AG04449 (cell line): ENCODE measurements around the gene SEC31B.

Experiments
- CTCF ChIA-PET: fragments of 350-600 bp; formaldehyde crosslinking; extraction: SDS; loops from one replicate; lab custom pipeline; 2021; ENCODE audit warnings: antibody characterized with exemption; lab: Yijun Ruan, JAX
- POLR2A ChIA-PET: fragments of 400-600, 350-600 bp; formaldehyde crosslinking; extraction: SDS; loops from one replicate; lab custom pipeline; 2020; ENCODE audit warnings: antibody characterized with exemption, inconsistent platforms; lab: Yijun Ruan, JAX
- DNase-seq: peaks from one replicate; pipeline ENCODE4 v3.0.0-alpha.2; 2010; ENCODE audit warnings: low read depth, low spot score
- H3K4me3 ChIP-seq: 2 replicates; pipeline ENCODE4 v1.5.1; 2011; ENCODE audit warnings: low read depth, mild to moderate bottlenecking, control low read depth, low read length
- TF ChIP-seq, protein P1 (sequence below): IDR thresholded peaks from one replicate; pipeline ENCODE4 v1.5.1; 2011; ENCODE audit warnings: mild to moderate bottlenecking, moderate library complexity, low read length, control low read depth, inconsistent platforms; ENCODE audit not compliant: insufficient read depth; ENCODE audit errors: missing control alignments

The SEC31B gene

DNA sequence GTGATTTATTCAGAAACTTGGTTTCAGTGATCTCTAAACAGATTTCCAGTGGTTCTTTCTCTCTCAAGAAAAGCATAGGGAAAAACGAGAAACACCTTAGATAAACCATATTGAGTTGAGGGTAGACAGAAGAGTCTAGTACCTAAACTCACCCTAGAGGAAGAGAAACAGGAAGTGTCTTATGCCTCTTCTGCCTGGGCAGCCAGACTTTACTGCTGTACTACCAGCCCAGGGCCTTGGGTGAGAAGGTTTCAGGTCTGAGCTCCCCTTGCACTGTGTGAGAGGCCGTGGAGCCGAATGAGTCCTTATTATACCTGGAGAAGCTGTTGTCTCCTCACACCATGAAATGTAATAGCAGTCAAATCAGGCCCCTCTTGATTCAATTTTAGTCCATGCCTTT, 34.3 kb upstream of the SEC31B start:
- CTCF ChIA-PET = interaction anchor here (1.2 to 14.2 kb wide), 5 partner anchors 9 to 323 kb away, joined by 4 to 235 read pairs (median 5); partner anchors contain the start of gene HIF1AN
- TF ChIP-seq, protein P1, sequence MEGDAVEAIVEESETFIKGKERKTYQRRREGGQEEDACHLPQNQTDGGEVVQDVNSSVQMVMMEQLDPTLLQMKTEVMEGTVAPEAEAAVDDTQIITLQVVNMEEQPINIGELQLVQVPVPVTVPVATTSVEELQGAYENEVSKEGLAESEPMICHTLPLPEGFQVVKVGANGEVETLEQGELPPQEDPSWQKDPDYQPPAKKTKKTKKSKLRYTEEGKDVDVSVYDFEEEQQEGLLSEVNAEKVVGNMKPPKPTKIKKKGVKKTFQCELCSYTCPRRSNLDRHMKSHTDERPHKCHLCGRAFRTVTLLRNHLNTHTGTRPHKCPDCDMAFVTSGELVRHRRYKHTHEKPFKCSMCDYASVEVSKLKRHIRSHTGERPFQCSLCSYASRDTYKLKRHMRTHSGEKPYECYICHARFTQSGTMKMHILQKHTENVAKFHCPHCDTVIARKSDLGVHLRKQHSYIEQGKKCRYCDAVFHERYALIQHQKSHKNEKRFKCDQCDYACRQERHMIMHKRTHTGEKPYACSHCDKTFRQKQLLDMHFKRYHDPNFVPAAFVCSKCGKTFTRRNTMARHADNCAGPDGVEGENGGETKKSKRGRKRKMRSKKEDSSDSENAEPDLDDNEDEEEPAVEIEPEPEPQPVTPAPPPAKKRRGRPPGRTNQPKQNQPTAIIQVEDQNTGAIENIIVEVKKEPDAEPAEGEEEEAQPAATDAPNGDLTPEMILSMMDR = no peak
- DNase-seq = no peak
- no peak overlapping the region for H3K4me3 ChIP-seq
- POLR2A ChIA-PET = interaction anchor here (1.3 kb wide), 1 partner anchor 18 kb away, joined by 3 read pairs; the partner anchor contains the start of gene HIF1AN

DNA sequence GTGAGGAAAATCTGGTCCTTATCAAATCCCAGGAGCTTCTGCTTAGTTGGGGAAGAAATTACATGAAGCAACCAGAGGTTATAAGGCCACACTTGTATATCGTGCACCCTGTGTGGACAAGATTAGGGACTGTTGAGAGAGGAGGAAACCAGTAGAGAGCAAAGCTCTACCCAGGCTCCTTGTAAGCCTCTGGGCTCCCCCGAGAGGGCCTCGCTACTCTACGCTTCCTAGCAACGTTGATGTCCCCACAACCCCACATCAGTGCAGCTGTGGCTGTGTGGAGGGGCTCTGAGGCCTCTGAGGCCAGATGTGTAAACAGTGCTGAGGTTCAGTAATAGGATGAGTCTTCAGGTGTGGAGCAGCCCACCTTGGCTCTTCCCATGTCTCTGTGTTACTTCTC, 32.1 kb upstream of the SEC31B start:
- TF ChIP-seq, protein P1 = no peak
- ChIA-PET POLR2A (no interaction called here), CTCF (interaction anchor here (1.2 to 4.6 kb wide), 7 partner anchors 9 to 44 kb away, joined by 3 to 35 read pairs (median 5); partner anchors contain the start of gene HIF1AN)
- no peak for DNase-seq
- H3K4me3 ChIP-seq = no peak overlapping the region

DNA sequence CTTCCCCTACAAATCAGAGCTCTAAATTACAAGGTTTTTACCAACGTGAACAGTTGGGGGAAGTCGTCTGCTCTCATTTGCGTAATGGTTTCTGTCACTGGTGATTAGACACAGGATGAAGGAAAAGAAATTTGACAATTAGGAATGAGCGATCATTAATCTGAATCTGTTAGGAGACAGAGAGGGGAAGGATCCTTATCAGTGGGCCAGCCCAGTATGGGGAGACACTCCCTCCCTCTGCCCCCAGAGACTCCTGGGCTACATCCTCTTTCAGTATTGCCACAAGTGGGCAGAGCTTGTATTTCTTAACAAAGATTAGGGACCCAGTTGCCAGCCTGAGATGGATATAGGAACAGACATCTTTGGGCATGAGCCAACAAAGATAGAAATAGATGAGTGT, 31.5 kb upstream of the SEC31B start:
- TF ChIP-seq, protein P1 = no peak
- no peak for DNase-seq
- POLR2A ChIA-PET = no interaction called here
- H3K4me3 ChIP-seq = no peak overlapping the region
- CTCF ChIA-PET = interaction anchor here (1.2 to 4.6 kb wide), 7 partner anchors 8 to 43 kb away, joined by 3 to 35 read pairs (median 5); partner anchors contain the start of gene HIF1AN

DNA sequence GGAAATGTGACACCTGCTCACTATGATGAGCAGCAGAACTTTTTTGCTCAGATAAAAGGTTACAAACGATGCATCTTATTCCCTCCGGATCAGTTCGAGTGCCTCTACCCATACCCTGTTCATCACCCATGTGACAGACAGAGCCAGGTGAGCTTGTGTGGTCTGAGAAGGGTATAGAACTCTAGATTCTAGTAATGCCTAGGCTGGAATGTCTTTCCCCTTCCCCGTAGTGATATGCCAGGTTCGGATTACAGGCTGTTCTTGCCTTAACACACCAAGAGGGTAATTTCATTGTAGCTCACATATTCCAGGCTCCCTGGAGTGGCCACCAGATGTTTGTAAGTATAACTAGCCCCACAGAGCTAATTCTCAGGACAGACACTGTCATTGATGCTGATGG, 25.3 kb upstream of the SEC31B start:
- H3K4me3 ChIP-seq = no peak overlapping the region
- ChIA-PET POLR2A (no interaction called here), CTCF (interaction anchor here (1.1 to 2.2 kb wide), 6 partner anchors 9 to 334 kb away, joined by 3 to 19 read pairs (median 7); partner anchors contain the start of gene HIF1AN)
- TF ChIP-seq, protein P1 = no peak
- no peak for DNase-seq

DNA sequence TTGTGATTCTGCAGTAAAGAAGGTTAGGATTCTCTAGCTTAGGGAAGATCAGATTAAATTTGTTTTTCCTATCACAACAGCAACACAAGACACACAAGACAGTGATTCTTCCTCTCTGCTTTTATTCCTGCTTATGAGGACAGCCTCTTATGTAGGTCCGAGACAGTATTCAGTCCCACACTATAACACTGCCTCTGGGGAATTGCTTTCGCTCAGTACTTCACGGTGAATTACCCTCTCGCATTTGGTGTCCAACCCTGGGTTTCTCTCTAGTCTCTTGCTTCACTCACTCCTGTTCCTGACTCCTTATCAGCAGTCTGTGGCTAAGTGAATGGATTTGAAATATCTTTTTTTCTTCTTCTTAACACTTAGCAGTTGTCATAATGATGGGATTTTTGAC, 17.8 kb upstream of the SEC31B start:
- no peak for DNase-seq
- POLR2A ChIA-PET = no interaction called here
- CTCF ChIA-PET = interaction anchor here (1.5 to 5.0 kb wide), 7 partner anchors 8 to 431 kb away, joined by 4 to 50 read pairs (median 19); partner anchors contain the start of gene SEMA4G
- TF ChIP-seq, protein P1 = no peak
- H3K4me3 ChIP-seq = no peak overlapping the region; the same call in 1 of the 2 replicates

DNA sequence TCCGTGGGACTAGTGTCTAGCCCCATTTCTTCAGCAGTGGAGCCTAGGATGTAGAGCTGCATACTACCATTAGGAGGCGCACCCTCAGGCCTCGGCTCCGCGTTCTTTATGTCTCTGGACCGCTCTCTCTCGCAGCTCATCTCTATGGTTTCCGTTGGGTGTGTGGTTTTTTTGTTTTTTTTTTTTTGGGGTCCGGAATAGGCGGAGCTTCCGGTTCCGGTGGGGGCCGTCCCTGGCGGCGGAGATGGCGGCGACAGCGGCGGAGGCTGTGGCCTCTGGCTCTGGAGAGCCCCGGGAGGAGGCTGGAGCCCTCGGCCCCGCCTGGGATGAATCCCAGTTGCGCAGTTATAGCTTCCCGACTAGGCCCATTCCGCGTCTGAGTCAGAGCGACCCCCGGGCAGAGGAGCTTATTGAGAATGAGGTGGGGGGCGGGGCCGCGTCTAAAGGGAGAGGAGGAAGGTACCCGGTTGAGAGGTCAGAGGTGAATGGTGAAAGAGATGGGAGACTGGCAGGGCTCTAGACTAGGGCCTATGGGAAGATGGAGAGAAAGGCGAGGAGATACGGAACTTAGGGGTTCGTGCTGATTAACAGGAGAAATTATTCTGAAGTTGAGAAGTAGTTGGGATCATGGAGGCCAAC, 16.2 kb upstream of the SEC31B start, which contains the start of gene HIF1AN:
HIF1AN (plus strand) TSS at position 229 of the 639 bp plus-strand sequence; CDS start at position 245, 16 bp downstream.
- POLR2A ChIA-PET = interaction anchor here (0.7 to 1.3 kb wide), 4 partner anchors 15 to 346 kb away, joined by 3 to 5 read pairs (median 4); no protein-coding TSS in a partner anchor
- TF ChIP-seq, protein P1 = peak; percentile 95
- CTCF ChIA-PET = interaction anchor here (0.8 to 5.2 kb wide), 24 partner anchors 9 to 483 kb away, joined by 3 to 59 read pairs (median 5); partner anchors contain the start of genes SCD and SEC31B

More for the DNA sequence above, 16.2 kb upstream of the SEC31B start, which contains the start of gene HIF1AN:
- peak within 1 kb of the TSS; percentile 67 for H3K4me3 ChIP-seq
- DNase-seq = peak; percentile 63
